HG03342 (cell line): ENCODE results near the gene BLM.
"Not testable (repeated sequence)": the region's sequence is repeated elsewhere in the genome, so short reads cannot be mapped to it uniquely, and the experiment has no call there.

ENCODE experiments used
- ATAC-seq: cut with Tn5 transposase; IDR thresholded peaks from one replicate; pipeline ENCODE4 v1.9.1; 2021; ENCODE audit warnings: mild to moderate bottlenecking, moderate library complexity; ENCODE audit not compliant: unreplicated experiment

The BLM gene

DNA sequence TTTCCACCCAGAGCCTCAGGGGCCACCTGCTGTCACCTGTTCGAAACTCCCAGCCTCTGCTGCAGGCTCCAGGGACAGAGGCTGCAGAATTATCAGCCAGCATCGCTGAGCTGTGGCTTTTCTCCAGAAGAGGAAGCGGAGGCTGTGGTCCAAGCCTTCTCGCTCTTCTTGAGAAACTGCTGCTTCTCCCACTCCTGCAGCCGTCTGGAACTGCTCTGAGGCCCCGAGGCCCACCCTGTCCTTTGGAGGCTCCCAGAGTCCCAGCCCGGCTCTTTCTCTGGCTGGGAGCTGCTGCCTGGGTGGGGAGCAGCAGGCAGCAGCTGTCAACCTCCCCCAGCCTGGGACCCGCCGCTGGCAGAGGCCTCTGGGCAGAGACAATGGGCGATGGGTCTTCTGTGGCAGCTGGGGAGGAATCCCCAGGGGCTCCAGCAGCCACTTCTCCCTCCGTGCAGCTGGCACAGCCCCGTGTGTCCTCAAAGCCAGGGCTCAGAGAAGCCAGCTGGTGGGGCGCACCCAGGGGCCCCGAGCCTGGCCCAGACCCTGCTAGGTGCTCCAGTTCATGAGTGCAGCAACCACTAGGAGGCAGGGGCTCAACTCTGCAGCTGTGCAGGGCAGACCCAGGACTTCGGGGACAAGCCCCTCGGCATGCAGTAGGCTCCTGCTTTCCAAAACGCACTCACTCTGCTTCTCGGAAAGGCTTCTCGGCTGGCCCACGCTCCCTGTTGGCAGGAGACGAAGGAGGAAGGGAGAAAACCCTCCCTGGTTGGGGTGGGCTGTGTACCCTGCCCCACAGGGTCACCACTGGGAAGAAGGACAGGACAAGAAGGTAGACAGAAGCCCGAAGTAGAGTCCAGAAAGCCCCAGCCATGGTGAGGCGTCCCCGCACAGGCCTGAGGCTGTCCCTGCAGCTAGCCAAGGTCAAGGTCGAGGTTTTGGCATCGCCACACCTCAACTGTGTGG is 101.4 kb downstream of the BLM start:
- no peak for ATAC-seq

DNA sequence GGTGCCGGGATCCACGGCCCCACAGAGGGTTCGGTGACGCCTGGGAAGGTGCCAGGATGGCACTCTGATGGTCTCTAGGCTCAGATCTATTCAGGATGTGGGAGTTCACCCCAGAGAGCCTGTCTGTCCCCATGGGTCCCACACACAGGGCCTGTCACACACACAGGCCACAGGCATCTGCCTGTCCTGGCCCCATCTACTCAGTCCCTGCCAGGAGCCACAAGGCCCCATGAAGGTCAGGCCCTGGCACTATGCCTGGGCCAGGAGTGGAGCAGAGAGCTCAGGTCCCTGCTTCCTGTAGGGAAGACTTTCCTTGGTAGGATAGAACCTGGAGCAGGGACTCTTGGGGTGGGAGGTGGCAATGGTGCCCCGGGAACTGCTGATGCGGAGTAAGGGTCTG is 102.2 kb downstream of the BLM start:
- no peak for ATAC-seq

- no peak for ATAC-seq
These were observed 102.7 kb downstream of the BLM start for GRCh38 chr15:90819850-90820249.

DNA sequence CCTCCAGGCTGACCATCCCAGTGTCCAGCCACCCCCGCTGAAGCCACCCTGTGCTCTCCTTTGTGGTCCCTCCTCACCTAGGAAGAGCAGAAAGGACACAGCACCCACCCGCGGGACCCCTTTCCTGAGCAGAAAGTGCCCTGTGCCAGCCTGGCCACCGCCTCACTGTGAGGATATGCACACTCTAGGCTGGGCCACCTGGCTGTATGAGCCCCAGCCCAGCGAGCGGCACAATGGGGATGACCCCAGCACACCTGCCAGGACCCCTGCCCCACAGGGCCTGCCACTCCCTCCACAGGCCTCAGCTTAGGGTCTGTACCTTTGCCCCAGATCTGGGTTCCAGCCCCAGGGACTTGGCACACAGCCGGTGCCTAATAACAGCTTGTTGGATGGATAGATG is 103.3 kb downstream of the BLM start:
- no peak for ATAC-seq

- no peak for ATAC-seq
These were observed 105.2 kb downstream of the BLM start for GRCh38 chr15:90822204-90822955.

GRCh38 chr15:90823455-90823974 is 106.4 kb downstream of the BLM start:
- ATAC-seq = no peak

DNA sequence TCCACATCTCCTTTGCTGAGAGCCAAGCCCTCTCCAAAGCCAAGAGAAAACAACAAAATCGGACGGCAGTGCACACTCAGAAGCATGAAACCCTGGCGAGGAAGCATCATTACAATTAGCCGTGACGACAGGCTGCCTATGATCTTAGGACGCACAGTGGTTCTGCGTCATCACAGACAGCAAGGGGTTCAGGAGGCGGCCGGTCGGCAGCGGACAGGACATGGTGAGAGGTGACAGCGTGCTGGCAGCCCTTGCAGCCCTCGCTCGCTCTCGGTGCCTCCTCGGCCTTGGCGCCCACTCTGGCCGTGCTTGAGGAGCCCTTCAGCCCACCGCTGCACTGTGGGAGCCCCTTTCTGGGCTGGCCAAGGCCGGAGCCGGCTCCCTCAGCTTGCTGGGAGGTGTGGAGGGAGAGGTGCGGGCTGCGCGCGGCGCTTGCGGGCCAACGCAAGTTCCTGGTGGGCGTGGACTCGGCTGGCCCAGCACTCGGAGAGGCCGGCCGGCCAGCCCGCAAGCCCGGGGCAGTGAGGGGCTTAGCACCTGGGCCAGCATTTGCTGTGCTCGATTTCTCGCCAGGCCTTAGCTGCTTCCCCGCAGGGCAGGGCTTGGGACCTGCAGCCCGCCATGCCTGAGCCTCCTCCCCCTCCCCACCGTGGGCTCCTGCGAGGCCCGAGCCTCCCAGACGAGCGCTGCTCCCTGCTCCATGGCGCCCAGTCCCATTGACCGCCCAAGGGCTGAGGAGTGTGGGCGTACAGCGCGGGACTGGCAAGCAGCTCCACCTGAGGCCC is 108.2 kb downstream of the BLM start:
- not testable (repeated sequence) for ATAC-seq

GRCh38 chr15:90826206-90826885 is 109.2 kb downstream of the BLM start:
- ATAC-seq = not testable (repeated sequence)

- ATAC-seq = no peak
These were observed 109.8 kb downstream of the BLM start for GRCh38 chr15:90826886-90827435.

- ATAC-seq = no peak
These were observed 111.0 kb downstream of the BLM start for GRCh38 chr15:90828111-90828510.

- ATAC-seq = no peak
These were observed 112.0 kb downstream of the BLM start for GRCh38 chr15:90829126-90829525.

DNA sequence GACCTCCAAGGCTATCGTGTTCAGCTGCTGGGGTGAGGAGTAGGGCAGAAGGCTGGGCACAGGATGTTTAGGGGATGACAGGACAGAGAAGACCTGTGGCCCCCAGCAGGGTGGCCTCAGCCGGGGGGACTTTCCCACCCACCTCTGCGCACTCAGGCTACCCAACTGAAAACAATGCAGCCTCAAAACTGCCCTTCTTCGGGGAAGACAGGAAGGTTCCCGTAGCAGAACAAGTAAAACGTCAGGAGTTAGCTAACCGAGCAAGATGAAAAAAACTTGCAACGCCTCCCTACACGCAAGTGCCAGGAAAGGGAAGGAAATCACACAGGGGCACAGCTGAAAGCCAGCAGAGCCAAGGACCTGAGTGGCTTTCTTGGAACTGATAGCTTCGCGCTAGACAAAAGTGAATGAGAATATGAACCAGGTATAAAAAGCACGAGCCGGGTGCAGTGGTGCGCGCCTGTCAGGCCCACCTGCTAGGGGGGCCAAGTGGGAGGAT is 112.8 kb downstream of the BLM start:
- no peak for ATAC-seq

- ATAC-seq = no peak
These were observed 117.5 kb downstream of the BLM start for GRCh38 chr15:90834626-90835025.

DNA sequence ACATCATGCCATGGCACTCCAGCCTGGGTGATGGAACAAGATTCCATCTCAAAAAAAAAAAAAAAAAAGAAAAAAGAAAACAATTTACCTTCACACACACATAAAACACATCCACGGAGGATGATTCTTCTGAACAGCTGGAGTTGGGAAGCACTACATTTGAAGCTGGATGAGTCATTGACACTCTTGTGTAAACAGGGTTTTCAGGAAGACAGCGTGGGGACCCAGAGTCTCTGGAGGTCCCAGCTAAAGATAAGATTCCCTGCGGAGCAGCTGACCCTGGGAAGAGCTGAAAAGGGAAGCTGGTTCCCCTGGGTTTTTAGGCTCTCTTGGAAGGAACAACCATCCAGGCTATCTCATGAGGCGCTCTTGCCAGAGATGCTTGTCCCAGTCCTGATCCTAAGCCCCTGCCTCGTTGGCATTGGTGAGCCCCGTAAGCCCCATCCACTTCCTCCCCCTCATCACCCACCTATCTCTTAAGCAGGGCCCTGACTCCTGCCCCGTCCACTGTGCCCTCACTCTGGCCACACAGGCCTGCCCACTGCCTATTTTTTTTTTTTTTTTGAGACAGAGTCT is 119.2 kb downstream of the BLM start:
- no peak for ATAC-seq

GRCh38 chr15:90837094-90837493 is 119.9 kb downstream of the BLM start:
- no peak for ATAC-seq

- no peak for ATAC-seq
These were observed 121.0 kb downstream of the BLM start for GRCh38 chr15:90838139-90838538.

GRCh38 chr15:90838544-90838943 is 121.4 kb downstream of the BLM start:
- no peak for ATAC-seq

- ATAC-seq = peak; percentile 90
These were observed 122.3 kb downstream of the BLM start for GRCh38 chr15:90839187-90840071.
